Measurements from ENCODE around the gene BCAT1.

Gene BCAT1

GRCh38 chr12:24955389-24955788 lies 6.5 kb upstream of the BCAT1 start:
- Histone ChIP-seq H3K4me3 (no peak overlapping the region), H3K36me3 (no peaks in the 10 kb centered on the region), H3K27ac (no peak overlapping the region), H3K9me3 (no peaks in the 10 kb centered on the region), H3K4me1 (no peaks in the 10 kb centered on the region), H3K27me3 (no peaks in the 10 kb centered on the region)
- no peak for DNase-seq
- intact Hi-C loops (cut with DNase I; ENCODE audit: low total_unique reads), result no loop called here
- TF ChIP-seq CTCF (IDR thresholded peaks at IDR 0.05), result no peak

GRCh38 chr12:24954261-24954660 lies 5.4 kb upstream of the BCAT1 start:
- Histone ChIP-seq H3K4me3 (no peak overlapping the region), H3K4me1 (peaks cover 0 to under 1% (median 0%) of the 10 kb centered on the region in 4 donors), H3K9me3 (no peaks in the 10 kb centered on the region), H3K36me3 (no peaks in the 10 kb centered on the region), H3K27me3 (no peaks in the 10 kb centered on the region), H3K27ac (no peak overlapping the region)
- intact Hi-C loops (cut with DNase I; ENCODE audit: low total_unique reads), result no loop called here
- TF ChIP-seq CTCF (IDR thresholded peaks at IDR 0.05), result no peak
- no peak for DNase-seq

GRCh38 chr12:24952389-24952788 lies 3.5 kb upstream of the BCAT1 start:
- no peak for TF ChIP-seq CTCF (IDR thresholded peaks at IDR 0.05)
- Histone ChIP-seq H3K36me3 (no peaks in the 10 kb centered on the region), H3K4me3 (no peak overlapping the region), H3K9me3 (no peaks in the 10 kb centered on the region), H3K27me3 (no peaks in the 10 kb centered on the region), H3K27ac (no peak overlapping the region), H3K4me1 (peaks cover 0 to 16% (median 5%) of the 10 kb centered on the region in 4 donors)
- intact Hi-C loops (cut with DNase I; ENCODE audit: low total_unique reads), result no loop called here
- no peak for DNase-seq

- Histone ChIP-seq H3K9me3 (no peaks in the 10 kb centered on the region), H3K27ac (no peak overlapping the region), H3K36me3 (no peaks in the 10 kb centered on the region), H3K4me1 (peaks cover 0 to 16% (median 5%) of the 10 kb centered on the region in 4 donors), H3K4me3 (no peak overlapping the region), H3K27me3 (no peaks in the 10 kb centered on the region)
- intact Hi-C loops (cut with DNase I; ENCODE audit: low total_unique reads), result no loop called here
- DNase-seq, result no peak
- no peak for TF ChIP-seq CTCF (IDR thresholded peaks at IDR 0.05)
Observed at GRCh38 chr12:24950231-24950834, 1.4 kb upstream of the BCAT1 start.

GRCh38 chr12:24948420-24948756 lies 513 bp downstream of the BCAT1 start:
- Histone ChIP-seq H3K4me3 (peak overlapping the region; percentile 53 to 61), H3K9me3 (no peaks in the 10 kb centered on the region), H3K27me3 (no peaks in the 10 kb centered on the region), H3K36me3 (no peaks in the 10 kb centered on the region), H3K4me1 (peaks cover 0 to 16% (median 5%) of the 10 kb centered on the region in 4 donors), H3K27ac (no peak overlapping the region)
- DNase-seq, result no peak
- no peak for TF ChIP-seq CTCF (IDR thresholded peaks at IDR 0.05)
- intact Hi-C loops (cut with DNase I; ENCODE audit: low total_unique reads), result no loop called here
